Measurements from ENCODE around the gene AMN1. TPM values are rescaled to one million over a fixed set of nuclear protein-coding genes. Genes with fewer than 3 reads are reported as not detected.
A peak's percentile ranks its signal among the peaks of the same experiment; 100 is the strongest.

Gene AMN1
- total and polyA plus RNA-seq, 2 of the 13 experiments (the other 11 are each of a cell fraction or from before 2014, with no cell fraction given): 7.5 to 26.5 TPM

DNA sequence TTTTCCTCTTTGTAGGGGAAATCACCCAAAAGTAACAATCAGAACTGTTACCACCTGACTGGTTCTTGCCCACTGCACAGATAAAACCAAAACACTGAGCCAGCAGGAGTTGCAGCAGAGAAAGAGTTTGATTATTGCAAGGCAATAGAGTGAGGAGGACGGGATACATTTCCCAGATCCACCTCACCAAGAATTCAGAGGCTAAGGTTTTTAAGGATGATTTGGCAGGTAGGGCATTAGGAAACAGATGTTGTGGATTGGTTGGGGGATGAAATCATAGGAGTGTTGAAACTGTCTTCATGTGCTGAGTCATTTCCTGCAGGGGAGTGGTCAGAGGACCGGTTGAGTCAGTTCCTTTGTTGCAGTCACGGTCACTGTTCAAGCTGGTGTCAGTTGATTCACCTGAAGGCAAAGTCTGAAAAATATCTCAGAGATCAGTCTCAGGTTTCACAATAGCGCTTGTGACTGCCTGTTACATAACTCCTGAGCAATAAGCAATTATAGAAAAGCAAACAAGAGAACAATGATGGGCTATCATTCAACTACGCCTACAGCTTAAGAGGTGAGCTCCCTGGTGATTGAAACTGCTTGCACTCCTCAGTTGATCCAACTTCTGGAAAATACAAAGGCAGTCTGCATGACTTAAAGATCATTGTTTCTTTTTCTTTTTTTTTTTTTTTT, 20.3 kb upstream of the AMN1 start (continued):
- TF ChIP-seq, protein P1, sequence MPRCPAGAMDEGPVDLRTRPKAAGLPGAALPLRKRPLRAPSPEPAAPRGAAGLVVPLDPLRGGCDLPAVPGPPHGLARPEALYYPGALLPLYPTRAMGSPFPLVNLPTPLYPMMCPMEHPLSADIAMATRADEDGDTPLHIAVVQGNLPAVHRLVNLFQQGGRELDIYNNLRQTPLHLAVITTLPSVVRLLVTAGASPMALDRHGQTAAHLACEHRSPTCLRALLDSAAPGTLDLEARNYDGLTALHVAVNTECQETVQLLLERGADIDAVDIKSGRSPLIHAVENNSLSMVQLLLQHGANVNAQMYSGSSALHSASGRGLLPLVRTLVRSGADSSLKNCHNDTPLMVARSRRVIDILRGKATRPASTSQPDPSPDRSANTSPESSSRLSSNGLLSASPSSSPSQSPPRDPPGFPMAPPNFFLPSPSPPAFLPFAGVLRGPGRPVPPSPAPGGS (CRISPR knock-in tag; IDR thresholded peaks at IDR 0.05): peak; percentile 48; the same call in 1 of the 2 replicates
- no peak for TF ChIP-seq ZNF678 (CRISPR knock-in tag; IDR thresholded peaks at IDR 0.05)
- peak; percentile 61 for TF ChIP-seq GATAD1 (CRISPR knock-in tag; IDR thresholded peaks at IDR 0.05)
- peak; percentile 95; the same call in 1 of the 2 replicates for TF ChIP-seq NKX3-1 (CRISPR knock-in tag; IDR thresholded peaks at IDR 0.05)
- TF ChIP-seq GATAD2A (CRISPR knock-in tag; IDR thresholded peaks at IDR 0.05): peak; percentile 99
- TF ChIP-seq, protein P2, sequence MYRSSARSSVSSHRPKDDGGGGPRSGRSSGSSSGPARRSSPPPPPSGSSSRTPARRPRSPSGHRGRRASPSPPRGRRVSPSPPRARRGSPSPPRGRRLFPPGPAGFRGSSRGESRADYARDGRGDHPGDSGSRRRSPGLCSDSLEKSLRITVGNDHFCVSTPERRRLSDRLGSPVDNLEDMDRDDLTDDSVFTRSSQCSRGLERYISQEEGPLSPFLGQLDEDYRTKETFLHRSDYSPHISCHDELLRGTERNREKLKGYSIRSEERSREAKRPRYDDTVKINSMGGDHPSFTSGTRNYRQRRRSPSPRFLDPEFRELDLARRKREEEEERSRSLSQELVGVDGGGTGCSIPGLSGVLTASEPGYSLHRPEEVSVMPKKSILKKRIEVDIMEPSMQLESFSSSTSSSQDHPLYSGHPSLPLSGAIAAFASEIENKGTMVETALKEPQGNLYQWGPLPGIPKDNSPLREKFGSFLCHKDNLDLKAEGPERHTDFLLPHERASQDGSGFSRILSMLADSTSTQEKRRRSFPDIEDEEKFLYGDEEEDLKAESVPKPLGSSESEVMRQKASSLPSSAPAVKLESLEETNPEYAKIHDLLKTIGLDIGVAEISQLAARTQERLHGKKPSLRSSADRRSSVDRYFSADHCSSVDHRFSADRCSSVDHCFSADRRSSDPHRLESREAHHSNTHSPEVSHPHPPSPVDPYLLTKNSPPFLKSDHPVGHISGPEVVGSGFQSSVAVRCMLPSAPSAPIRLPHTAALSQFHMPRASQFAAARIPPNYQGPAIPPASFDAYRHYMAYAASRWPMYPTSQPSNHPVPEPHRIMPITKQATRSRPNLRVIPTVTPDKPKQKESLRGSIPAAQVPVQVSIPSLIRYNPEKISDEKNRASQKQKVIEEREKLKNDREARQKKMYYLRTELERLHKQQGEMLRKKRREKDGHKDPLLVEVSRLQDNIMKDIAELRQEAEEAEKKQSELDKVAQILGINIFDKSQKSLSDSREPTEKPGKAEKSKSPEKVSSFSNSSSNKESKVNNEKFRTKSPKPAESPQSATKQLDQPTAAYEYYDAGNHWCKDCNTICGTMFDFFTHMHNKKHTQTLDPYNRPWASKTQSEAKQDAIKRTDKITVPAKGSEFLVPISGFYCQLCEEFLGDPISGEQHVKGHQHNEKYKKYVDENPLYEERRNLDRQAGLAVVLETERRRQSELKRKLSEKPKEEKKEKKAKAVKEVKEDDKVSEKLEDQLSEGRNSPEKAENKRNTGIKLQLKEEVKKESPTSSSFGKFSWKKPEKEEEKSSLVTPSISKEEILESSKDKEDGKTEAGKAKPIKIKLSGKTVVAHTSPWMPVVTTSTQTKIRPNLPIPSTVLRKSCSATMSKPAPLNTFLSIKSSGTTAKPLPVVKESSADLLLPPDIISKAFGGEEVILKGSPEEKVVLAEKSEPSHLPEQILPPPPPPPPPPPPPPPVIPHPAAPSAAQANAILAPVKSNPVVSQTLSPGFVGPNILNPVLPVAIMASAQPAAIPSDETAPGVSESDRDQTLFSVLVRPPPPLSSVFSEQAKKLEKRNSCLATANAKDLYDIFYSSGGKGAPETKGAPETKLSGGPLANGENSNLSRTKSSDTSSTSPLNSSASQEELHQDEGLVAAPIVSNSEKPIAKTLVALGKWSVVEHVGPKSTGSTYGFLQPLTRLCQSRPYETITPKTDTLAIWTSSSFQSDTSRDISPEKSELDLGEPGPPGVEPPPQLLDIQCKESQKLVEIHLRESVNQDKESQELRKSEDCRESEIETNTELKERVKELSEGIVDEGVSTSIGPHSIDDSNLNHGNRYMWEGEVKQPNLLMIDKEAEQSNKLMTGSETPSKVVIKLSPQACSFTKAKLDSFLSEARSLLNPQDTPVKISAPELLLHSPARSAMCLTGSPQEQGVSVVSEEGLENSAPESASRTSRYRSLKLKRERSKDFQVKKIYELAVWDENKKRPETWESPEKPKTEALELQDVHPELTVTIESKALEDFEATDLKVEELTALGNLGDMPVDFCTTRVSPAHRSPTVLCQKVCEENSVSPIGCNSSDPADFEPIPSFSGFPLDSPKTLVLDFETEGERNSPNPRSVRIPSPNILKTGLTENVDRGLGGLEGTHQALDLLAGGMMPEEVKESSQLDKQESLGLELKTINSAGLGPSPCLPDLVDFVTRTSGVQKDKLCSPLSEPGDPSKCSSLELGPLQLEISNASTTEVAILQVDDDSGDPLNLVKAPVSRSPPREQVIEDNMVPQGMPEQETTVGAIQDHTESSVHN (CRISPR knock-in tag; IDR thresholded peaks at IDR 0.05): no peak
- TF ChIP-seq ZNF274 (CRISPR knock-in tag; IDR thresholded peaks at IDR 0.05): no peak
- no peak for TF ChIP-seq NR1H2 (CRISPR knock-in tag; IDR thresholded peaks at IDR 0.05; ENCODE audit: borderline replicate concordance, low read depth)
- TF ChIP-seq, protein P3, sequence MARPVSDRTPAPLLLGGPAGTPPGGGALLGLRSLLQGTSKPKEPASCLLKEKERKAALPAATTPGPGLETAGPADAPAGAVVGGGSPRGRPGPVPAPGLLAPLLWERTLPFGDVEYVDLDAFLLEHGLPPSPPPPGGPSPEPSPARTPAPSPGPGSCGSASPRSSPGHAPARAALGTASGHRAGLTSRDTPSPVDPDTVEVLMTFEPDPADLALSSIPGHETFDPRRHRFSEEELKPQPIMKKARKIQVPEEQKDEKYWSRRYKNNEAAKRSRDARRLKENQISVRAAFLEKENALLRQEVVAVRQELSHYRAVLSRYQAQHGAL (CRISPR knock-in tag; IDR thresholded peaks at IDR 0.05; ENCODE audit: not compliant biosample characterization): peak; percentile 76
- TF ChIP-seq, protein P4, sequence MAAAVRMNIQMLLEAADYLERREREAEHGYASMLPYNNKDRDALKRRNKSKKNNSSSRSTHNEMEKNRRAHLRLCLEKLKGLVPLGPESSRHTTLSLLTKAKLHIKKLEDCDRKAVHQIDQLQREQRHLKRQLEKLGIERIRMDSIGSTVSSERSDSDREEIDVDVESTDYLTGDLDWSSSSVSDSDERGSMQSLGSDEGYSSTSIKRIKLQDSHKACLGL (CRISPR knock-in tag; IDR thresholded peaks at IDR 0.05): no peak
- TF ChIP-seq, protein P5, sequence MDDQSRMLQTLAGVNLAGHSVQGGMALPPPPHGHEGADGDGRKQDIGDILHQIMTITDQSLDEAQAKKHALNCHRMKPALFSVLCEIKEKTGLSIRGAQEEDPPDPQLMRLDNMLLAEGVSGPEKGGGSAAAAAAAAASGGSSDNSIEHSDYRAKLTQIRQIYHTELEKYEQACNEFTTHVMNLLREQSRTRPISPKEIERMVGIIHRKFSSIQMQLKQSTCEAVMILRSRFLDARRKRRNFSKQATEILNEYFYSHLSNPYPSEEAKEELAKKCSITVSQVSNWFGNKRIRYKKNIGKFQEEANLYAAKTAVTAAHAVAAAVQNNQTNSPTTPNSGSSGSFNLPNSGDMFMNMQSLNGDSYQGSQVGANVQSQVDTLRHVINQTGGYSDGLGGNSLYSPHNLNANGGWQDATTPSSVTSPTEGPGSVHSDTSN (CRISPR knock-in tag; IDR thresholded peaks at IDR 0.05; ENCODE audit: borderline replicate concordance): no peak
- TF ChIP-seq ZNF224 (CRISPR knock-in tag; IDR thresholded peaks at IDR 0.05): peak; percentile 48; the same call in 1 of the 2 replicates
- no peak for TF ChIP-seq GTF2F1 (IDR thresholded peaks at IDR 0.05; ENCODE audit: low read length)
- TF ChIP-seq, protein P6, sequence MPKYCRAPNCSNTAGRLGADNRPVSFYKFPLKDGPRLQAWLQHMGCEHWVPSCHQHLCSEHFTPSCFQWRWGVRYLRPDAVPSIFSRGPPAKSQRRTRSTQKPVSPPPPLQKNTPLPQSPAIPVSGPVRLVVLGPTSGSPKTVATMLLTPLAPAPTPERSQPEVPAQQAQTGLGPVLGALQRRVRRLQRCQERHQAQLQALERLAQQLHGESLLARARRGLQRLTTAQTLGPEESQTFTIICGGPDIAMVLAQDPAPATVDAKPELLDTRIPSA (CRISPR knock-in tag; IDR thresholded peaks at IDR 0.05; ENCODE audit: borderline replicate concordance): no peak
- TF ChIP-seq MXD4 (CRISPR knock-in tag; IDR thresholded peaks at IDR 0.05): peak; percentile 62; the same call in 1 of the 2 replicates
- TF ChIP-seq TBX3 (IDR thresholded peaks at IDR 0.05; ENCODE audit: borderline replicate concordance): peak; percentile 92
- TF ChIP-seq ZNF44 (CRISPR knock-in tag; IDR thresholded peaks at IDR 0.05): peak; percentile 82; the same call in 1 of the 2 replicates

Measured in HepG2 (cell line).